NCI-H1694 (cell line): ENCODE measurements around the gene RSPH9.
"Not testable (repeated sequence)": the region's sequence is repeated elsewhere in the genome, so short reads cannot be mapped to it uniquely, and the experiment has no call there.

Experiments
- DNase-seq: peaks from one replicate; lab custom pipeline; 2025; lab: John Stamatoyannopoulos, UW

Gene RSPH9

GRCh38 chr6:43629104-43629504 lies 15.7 kb upstream of the RSPH9 start, which contains the start of gene GTPBP2:
Gene GTPBP2 (minus strand): TSS chr6:43629264. CDS start chr6:43629162, 102 bp downstream.
- peak; percentile 90 for DNase-seq

- DNase-seq, result peak; percentile 95
These were observed 15.1 kb upstream of the RSPH9 start for GRCh38 chr6:43629505-43630300.

GRCh38 chr6:43630980-43631619 lies 13.7 kb upstream of the RSPH9 start:
- DNase-seq, result no peak

DNA sequence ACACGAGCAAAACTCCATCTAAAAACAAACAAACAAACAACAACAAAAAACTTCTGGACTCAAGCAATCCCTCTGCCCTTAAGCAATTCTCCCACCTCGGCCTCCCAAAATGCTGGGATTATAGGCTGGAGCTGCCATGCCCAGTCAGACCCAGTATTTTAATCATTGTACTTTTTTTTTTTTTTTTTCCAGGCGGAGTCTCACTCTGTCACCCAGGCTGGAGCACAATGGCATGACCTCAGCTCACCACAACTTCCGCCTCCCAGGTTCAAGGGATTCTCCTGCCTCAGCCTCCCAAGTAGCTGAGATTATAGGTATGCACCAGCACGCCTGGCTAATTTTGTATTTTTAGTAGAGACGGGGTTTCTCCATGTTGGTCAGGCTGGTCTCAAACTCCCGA lies 11.8 kb upstream of the RSPH9 start:
- DNase-seq, result not testable (repeated sequence)

DNA sequence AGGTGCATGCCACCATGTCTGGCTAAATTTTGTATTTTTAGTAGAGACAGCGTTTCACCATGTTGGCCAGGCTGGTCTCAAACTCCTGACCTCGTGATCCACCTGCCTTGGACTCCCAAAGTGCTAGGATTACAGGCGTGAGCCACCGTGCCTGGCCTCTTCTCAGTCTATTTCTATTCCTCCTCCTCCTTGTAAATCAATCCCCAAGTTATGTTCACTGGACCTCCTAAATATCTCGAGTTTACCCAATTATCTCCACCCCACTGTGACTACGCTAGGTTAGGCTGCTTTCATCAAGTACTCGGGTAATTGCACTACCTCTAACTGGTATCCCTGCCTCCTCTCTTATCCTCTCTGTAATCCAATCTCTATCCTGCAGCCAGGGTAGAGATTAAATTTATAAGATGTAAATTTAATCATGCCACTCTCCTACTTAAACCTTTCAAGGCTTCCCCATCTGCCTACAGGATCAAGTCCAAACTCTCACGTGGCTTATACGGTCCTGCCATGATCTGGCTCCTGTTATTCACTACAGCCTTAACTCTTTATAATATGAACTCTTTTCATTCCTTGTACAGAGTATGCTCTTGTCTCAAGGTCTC lies 10.0 kb upstream of the RSPH9 start:
- DNase-seq, result no peak

GRCh38 chr6:43635387-43636307 lies 9.2 kb upstream of the RSPH9 start, which contains the start of gene MAD2L1BP:
Gene MAD2L1BP (plus strand): TSS chr6:43635840. CDS start chr6:43635876, 36 bp downstream.
- peak; percentile 79 for DNase-seq

GRCh38 chr6:43636308-43636659 lies 8.6 kb upstream of the RSPH9 start:
- no peak for DNase-seq

GRCh38 chr6:43639984-43640800 lies 4.6 kb upstream of the RSPH9 start:
- DNase-seq, result no peak

- no peak for DNase-seq
These were observed 753 bp downstream of the RSPH9 start for GRCh38 chr6:43645613-43645964.

DNA sequence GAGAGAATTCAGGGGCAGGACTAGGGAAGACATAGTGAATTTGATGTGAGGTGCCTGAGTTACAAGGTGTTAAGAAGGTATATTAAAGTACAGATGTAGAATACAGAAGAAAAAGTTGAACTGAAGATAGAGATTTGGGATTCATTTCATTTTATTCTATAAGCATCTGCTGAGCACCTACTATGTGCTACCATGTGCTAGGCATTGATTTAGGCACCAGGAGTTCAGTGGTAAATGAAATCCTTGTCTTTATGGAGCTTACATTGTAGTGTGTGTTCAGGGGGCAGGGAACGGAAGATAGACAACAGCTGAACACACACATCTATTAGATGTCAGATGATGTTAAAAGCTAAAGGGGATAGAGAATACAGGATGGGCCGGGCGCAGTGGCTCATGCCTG lies 2.8 kb downstream of the RSPH9 start:
- DNase-seq, result no peak

DNA sequence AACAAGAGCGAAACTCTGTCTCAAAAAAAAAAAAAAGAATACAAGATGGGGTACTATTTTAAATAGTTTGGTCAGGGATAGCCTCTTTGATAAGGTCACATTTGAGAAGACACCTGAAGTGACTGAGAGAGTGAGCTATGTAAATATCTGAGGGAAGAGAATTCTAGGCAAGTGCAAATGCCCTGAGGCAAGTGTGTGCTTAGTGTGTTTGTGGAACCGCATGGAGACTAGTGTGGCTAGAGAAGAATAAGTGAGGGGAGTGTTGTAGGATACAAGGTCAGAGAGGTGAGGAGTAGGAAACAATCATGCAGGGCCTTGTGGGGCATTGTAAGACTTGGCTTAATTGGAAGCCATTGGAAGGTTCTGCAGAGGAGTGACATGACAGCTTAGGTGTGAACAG lies 3.4 kb downstream of the RSPH9 start:
- no peak for DNase-seq

DNA sequence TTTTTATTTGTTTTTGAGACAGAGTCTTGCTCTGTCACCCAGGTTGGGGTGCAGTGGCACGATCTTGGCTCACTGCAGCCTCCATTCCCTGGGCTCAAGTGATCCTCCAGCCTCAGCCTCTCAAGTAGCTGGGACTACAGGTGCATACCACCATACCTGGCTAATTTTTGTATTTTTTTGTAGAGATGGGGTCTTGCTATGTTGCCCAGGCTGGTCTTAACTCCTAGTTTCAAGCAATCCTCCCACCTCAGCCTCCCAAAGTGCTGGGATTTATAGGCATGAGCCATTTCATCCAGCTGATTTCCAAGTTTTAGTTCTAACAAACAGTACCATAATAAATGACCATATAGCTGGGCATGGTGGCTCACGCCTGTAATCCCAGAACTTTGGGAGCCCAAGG lies 8.0 kb downstream of the RSPH9 start:
- DNase-seq, result not testable (repeated sequence)

- no peak for DNase-seq
These were observed 12.5 kb downstream of the RSPH9 start for GRCh38 chr6:43657221-43657802.

DNA sequence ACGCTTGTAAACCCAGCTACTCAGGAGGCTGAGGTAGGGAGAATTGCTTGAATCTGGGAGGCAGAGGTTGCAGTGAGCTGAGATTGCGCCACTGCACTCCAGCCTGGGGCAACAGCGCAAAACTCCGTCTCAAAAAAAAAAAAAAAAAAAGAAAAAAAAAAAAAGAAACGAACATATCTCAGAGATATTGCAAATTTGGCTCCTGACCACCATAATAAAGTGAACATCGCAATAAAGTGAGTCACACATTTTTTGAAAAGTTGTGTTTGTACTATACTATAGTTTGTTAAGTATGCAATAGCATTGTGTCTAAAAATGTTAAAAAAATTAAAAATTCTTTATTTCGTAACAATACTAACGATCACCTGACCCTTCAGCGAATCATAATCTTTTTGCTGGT lies 13.3 kb downstream of the RSPH9 start:
- no peak for DNase-seq

- not testable (repeated sequence) for DNase-seq
These were observed 18.1 kb downstream of the RSPH9 start for GRCh38 chr6:43662948-43663347.

GRCh38 chr6:43665376-43665775 lies 20.5 kb downstream of the RSPH9 start:
- no peak for DNase-seq

DNA sequence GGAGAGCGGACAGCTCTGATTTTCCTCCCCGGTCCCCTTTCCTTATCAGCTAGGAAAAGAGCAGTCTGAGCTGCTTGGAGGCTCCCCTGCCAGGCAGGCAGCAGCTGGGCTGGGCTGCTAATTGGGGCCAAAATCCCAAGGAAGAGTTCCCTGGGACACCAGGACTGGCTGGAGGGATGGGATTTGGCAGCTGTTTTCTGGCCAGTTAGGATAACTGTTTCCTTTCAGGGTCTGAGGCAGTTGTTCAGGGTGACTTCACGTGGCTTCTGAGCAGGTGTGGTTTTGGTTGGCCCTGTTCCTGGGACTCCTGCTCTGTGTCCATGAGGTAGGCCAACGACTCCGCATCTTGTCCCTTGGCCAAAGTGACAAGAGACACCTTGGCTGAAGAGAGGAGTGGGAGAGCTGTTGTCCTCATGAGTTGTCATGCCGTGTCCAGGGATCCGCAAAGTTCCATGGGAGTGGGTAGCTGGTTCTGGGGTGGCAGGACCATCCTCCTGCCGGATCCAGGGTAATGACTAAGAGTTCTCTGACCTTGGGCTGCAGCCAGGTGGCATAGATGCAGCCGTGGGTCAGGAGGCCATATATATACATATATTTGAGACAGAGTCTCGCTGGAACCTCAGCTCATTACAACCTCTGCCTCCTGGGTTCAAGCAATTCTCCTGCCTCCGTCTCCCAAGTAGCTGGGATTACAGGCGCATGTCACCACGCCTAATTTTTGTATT lies 21.5 kb downstream of the RSPH9 start:
- DNase-seq, result no peak

- DNase-seq, result peak; percentile 61
These were observed 22.7 kb downstream of the RSPH9 start for GRCh38 chr6:43667245-43668150.
